GM23338 (cell line): Measurements from ENCODE around the gene PLPPR3.

Experiments used
- EZH2 ChIP-seq: fragments of 200-600 bp; sonication (generic); IDR thresholded peaks from one replicate; pipeline ENCODE4 v1.8.0; 2017; ENCODE audit warnings: antibody characterized with exemption, mild to moderate bottlenecking, low read depth; ENCODE audit not compliant: unreplicated experiment
- EZH2phosphoT487 ChIP-seq: fragments of 200-600 bp; sonication (generic); IDR thresholded peaks from one replicate; pipeline ENCODE4 v1.8.1; 2018; ENCODE audit warnings: antibody characterized with exemption; ENCODE audit not compliant: unreplicated experiment
- NANOG ChIP-seq: IDR thresholded peaks from 2 replicates; pipeline ENCODE4 v1.6.1; 2016; ENCODE audit warnings: antibody characterized with exemption, borderline replicate concordance
- REST ChIP-seq: IDR thresholded peaks from one replicate; pipeline ENCODE4 v1.6.1; 2018; ENCODE audit warnings: antibody characterized with exemption; ENCODE audit not compliant: unreplicated experiment
- TF ChIP-seq, protein P1 (sequence below), 2 experiments: fragments of 200-600 bp in 1 of 2; sonication (generic) in 1 of 2; conservative IDR thresholded peaks; 2 replicates each; pipeline versions ENCODE4 v1.5.1 to v1.6.1; 2016 to 2017; ENCODE audit warnings: antibody characterized with exemption in 2 of 2, low read depth in 2 of 2, mild to moderate bottlenecking in 2 of 2, moderate library complexity in 1 of 2

GRCh38 chr19:781800-782184, 40.0 kb downstream of the PLPPR3 start:
- TF ChIP-seq, protein P1, sequence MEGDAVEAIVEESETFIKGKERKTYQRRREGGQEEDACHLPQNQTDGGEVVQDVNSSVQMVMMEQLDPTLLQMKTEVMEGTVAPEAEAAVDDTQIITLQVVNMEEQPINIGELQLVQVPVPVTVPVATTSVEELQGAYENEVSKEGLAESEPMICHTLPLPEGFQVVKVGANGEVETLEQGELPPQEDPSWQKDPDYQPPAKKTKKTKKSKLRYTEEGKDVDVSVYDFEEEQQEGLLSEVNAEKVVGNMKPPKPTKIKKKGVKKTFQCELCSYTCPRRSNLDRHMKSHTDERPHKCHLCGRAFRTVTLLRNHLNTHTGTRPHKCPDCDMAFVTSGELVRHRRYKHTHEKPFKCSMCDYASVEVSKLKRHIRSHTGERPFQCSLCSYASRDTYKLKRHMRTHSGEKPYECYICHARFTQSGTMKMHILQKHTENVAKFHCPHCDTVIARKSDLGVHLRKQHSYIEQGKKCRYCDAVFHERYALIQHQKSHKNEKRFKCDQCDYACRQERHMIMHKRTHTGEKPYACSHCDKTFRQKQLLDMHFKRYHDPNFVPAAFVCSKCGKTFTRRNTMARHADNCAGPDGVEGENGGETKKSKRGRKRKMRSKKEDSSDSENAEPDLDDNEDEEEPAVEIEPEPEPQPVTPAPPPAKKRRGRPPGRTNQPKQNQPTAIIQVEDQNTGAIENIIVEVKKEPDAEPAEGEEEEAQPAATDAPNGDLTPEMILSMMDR (conservative IDR thresholded peaks at IDR 0.05; ENCODE audit: low read depth in 2 of 2): no peak
- TF ChIP-seq EZH2 (no peak), REST (no peak), EZH2phosphoT487 (no peak), NANOG (no peak)
